IMR-90 (cell line): ENCODE data around the gene PSMD6. TPM values are rescaled to one million over a fixed set of nuclear protein-coding genes. Genes with fewer than 3 reads are reported as not detected.
A peak's percentile ranks its signal among the peaks of the same experiment; 100 is the strongest.

Experiments used
- ATAC-seq: fragments of 200-7000 bp; cut with Tn5 transposase; 2 replicates; pipeline ENCODE4 v1.9.1; 2020; ENCODE audit warnings: low read depth, mild to moderate bottlenecking, moderate library complexity
- BruUV-seq: library from RNA; stranded (reverse); fragments of 400-500 nt; replicated peaks from 2 replicates; lab custom pipeline; 2021; lab: Mats Ljungman, UMichigan
- CTCF ChIA-PET: fragments of 300-600 bp; formaldehyde crosslinking; extraction: SDS; loops from one replicate; lab custom pipeline; 2021; ENCODE audit warnings: antibody characterized with exemption; lab: Yijun Ruan, JAX
- POLR2A ChIA-PET: fragments of 300-600 bp; sonication (Branson Sonifier 250); formaldehyde crosslinking; loops from one replicate; lab custom pipeline; 2022; ENCODE audit warnings: antibody characterized with exemption; ENCODE audit not compliant: unreplicated experiment; lab: Charles Lee
- DNase-seq: peaks from one replicate; pipeline ENCODE4 v3.0.0; 2013
- H2AFZ ChIP-seq: replicated peaks from 2 replicates; pipeline ENCODE3; 2013; ENCODE audit warnings: low read length, mild to moderate bottlenecking; ENCODE audit not compliant: poor library complexity
- H2AK5ac ChIP-seq: 2 replicates; pipeline ENCODE4 v1.6.1; 2013; ENCODE audit warnings: low read depth, low read length, inconsistent platforms
- H2AK9ac ChIP-seq: replicated peaks from 2 replicates; pipeline ENCODE3; 2013; ENCODE audit warnings: mild to moderate bottlenecking, low read depth, low read length, moderate library complexity; ENCODE audit not compliant: poor library complexity
- H2BK120ac ChIP-seq: 2 replicates; pipeline ENCODE4 v1.6.1; 2013; ENCODE audit warnings: low read depth, low read length, inconsistent platforms
- H2BK15ac ChIP-seq: 3 replicates; pipeline ENCODE4 v1.6.1; 2013; ENCODE audit warnings: low read depth, low read length, inconsistent platforms
- H2BK20ac ChIP-seq: 2 replicates; pipeline ENCODE4 v1.6.1; 2013; ENCODE audit warnings: low read depth, mild to moderate bottlenecking, inconsistent platforms, low read length, moderate library complexity
- H2BK5ac ChIP-seq: 2 replicates; pipeline ENCODE4 v1.6.1; 2013; ENCODE audit warnings: mild to moderate bottlenecking, low read depth, low read length, inconsistent platforms; ENCODE audit not compliant: poor library complexity, severe bottlenecking
- H3K14ac ChIP-seq: replicated peaks from 2 replicates; pipeline ENCODE4 v1.6.1; 2013; ENCODE audit warnings: low read depth, low read length, inconsistent platforms
- H3K18ac ChIP-seq: 2 replicates; pipeline ENCODE4 v1.6.1; 2013; ENCODE audit warnings: low read depth, low read length, control low read depth
- H3K23ac ChIP-seq: 2 replicates; pipeline ENCODE4 v1.6.1; 2013; ENCODE audit warnings: low read depth, low read length, inconsistent platforms
- H3K27ac ChIP-seq: 2 replicates; pipeline ENCODE4 v1.5.1; 2013; ENCODE audit warnings: mild to moderate bottlenecking, control low read depth, low read length; ENCODE audit not compliant: insufficient read depth
- H3K27me3 ChIP-seq: 2 replicates; pipeline ENCODE4 v1.6.1; 2013; ENCODE audit warnings: low read length; ENCODE audit not compliant: control insufficient read depth, insufficient read depth
- H3K36me3 ChIP-seq: 2 replicates; pipeline ENCODE4 v1.6.1; 2013; ENCODE audit warnings: low read length, mixed read lengths; ENCODE audit not compliant: control insufficient read depth, insufficient read depth
- H3K4ac ChIP-seq: 2 replicates; pipeline ENCODE4 v1.6.1; 2013; ENCODE audit warnings: low read depth, low read length, inconsistent platforms
- H3K4me1 ChIP-seq: 2 replicates; pipeline ENCODE4 v1.6.1; 2013; ENCODE audit warnings: low read length, mixed read lengths; ENCODE audit not compliant: control insufficient read depth, insufficient read depth
- H3K4me2 ChIP-seq: 2 replicates; pipeline ENCODE4 v1.6.1; 2013; ENCODE audit warnings: low read depth, mild to moderate bottlenecking, control low read depth, low read length, moderate library complexity
- H3K4me3 ChIP-seq: 2 replicates; pipeline ENCODE4 v1.5.1; 2013; ENCODE audit warnings: low read depth, mild to moderate bottlenecking, control low read depth, low read length, moderate library complexity; ENCODE audit not compliant: insufficient read depth
- H3K56ac ChIP-seq: 2 replicates; pipeline ENCODE4 v1.6.1; 2013; ENCODE audit warnings: low read length, inconsistent platforms; ENCODE audit not compliant: insufficient read depth; ENCODE audit errors: extremely low read depth
- H3K79me1 ChIP-seq, 2 experiments: 2 replicates each; pipeline ENCODE4 v1.6.1; 2013; ENCODE audit warnings: low read length in 2 of 2, inconsistent platforms in 1 of 2, low read depth in 1 of 2
- H3K9ac ChIP-seq: 2 replicates; pipeline ENCODE4 v1.6.1; 2013; ENCODE audit warnings: low read depth, low read length, control low read depth
- H3K9me1 ChIP-seq: 2 replicates; pipeline ENCODE4 v1.6.1; 2013; ENCODE audit warnings: low read length, inconsistent platforms; ENCODE audit not compliant: insufficient read depth
- H3K9me3 ChIP-seq: 2 replicates; pipeline ENCODE4 v1.6.1; 2013; ENCODE audit warnings: low read length; ENCODE audit not compliant: control insufficient read depth, insufficient read depth
- H4K20me1 ChIP-seq: 2 replicates; pipeline ENCODE4 v1.6.1; 2013; ENCODE audit warnings: low read length, inconsistent platforms; ENCODE audit not compliant: insufficient read depth
- H4K5ac ChIP-seq: 2 replicates; pipeline ENCODE4 v1.6.1; 2013; ENCODE audit warnings: mild to moderate bottlenecking, low read depth, low read length, control low read depth
- H4K8ac ChIP-seq, 2 experiments: 2 replicates each; pipeline ENCODE4 v1.6.1; 2013; ENCODE audit warnings: low read depth in 2 of 2, low read length in 2 of 2, control low read depth in 1 of 2, inconsistent platforms in 1 of 2
- H4K91ac ChIP-seq: 2 replicates; pipeline ENCODE4 v1.6.1; 2013; ENCODE audit warnings: low read depth, low read length, inconsistent platforms; ENCODE audit not compliant: insufficient read depth
- CEBPB ChIP-seq: IDR thresholded peaks from 2 replicates; pipeline ENCODE4 v1.6.1; 2012; ENCODE audit warnings: low read depth, low read length, improper control_type of control experiment
- CHD1 ChIP-seq: IDR thresholded peaks from 2 replicates; pipeline ENCODE4 v1.6.1; 2012; ENCODE audit warnings: low read depth, low read length, improper control_type of control experiment
- CTCF ChIP-seq: conservative IDR thresholded peaks from 2 replicates; pipeline ENCODE4 v1.5.1; 2012; ENCODE audit warnings: mild to moderate bottlenecking, low read depth, low read length, improper control_type of control experiment
- FOS ChIP-seq: fragments of 150-350 bp; IDR thresholded peaks from 2 replicates; pipeline ENCODE4 v1.6.1; 2016; ENCODE audit warnings: low read depth, low read length
- MAFK ChIP-seq: IDR thresholded peaks from 2 replicates; pipeline ENCODE4 v1.6.1; 2012; ENCODE audit warnings: low read depth, low read length, improper control_type of control experiment
- MAZ ChIP-seq: IDR thresholded peaks from 2 replicates; pipeline ENCODE4 v1.6.1; 2012; ENCODE audit warnings: low read depth, mild to moderate bottlenecking, low read length, improper control_type of control experiment, moderate library complexity, borderline replicate concordance
- MXI1 ChIP-seq: IDR thresholded peaks from 2 replicates; pipeline ENCODE4 v1.6.1; 2012; ENCODE audit warnings: low read depth, mild to moderate bottlenecking, low read length, moderate library complexity, borderline replicate concordance
- NFE2L2 ChIP-seq: fragments of 150-350 bp; IDR thresholded peaks from 2 replicates; pipeline ENCODE4 v1.6.1; 2016; ENCODE audit warnings: low read depth, mild to moderate bottlenecking, low read length
- POLR2A ChIP-seq: IDR thresholded peaks from 2 replicates; pipeline ENCODE4 v1.6.1; 2012; ENCODE audit warnings: mild to moderate bottlenecking, low read depth, low read length
- RCOR1 ChIP-seq: IDR thresholded peaks from 2 replicates; pipeline ENCODE4 v1.6.1; 2012; ENCODE audit warnings: mild to moderate bottlenecking, low read length, improper control_type of control experiment; ENCODE audit not compliant: insufficient replicate concordance
- RFX5 ChIP-seq: IDR thresholded peaks from 2 replicates; pipeline ENCODE4 v1.8.0; 2012; ENCODE audit warnings: low read depth, mild to moderate bottlenecking, low read length, moderate library complexity
- SMC3 ChIP-seq: fragments of 150-350 bp; IDR thresholded peaks from 2 replicates; pipeline ENCODE4 v1.6.1; 2016; ENCODE audit warnings: low read depth, mild to moderate bottlenecking, antibody characterized with exemption, low read length, moderate library complexity
- USF2 ChIP-seq: fragments of 150-350 bp; IDR thresholded peaks from 2 replicates; pipeline ENCODE4 v1.6.1; 2017; ENCODE audit warnings: mild to moderate bottlenecking, antibody characterized with exemption, low read length, low read depth
- WGBS, 2 experiments: methylation state at CpG; one replicate each; pipeline versions ENCODE4 v1.1.5 to v1.1.7; 2013; ENCODE audit warnings: missing lambda C conversion rate in 2 of 2; ENCODE audit not compliant: insufficient read length in 1 of 2; ENCODE audit errors: extremely low coverage in 2 of 2; 5-methylcytosine and 5-hydroxymethylcytosine counted together
- dilution Hi-C: fragments of 300-500 bp; cut with HindIII; formaldehyde crosslinking; loops from one replicate; pipeline ENCODE4 v1.14.3; 2018; ENCODE audit warnings: low sequenced_read_pairs; ENCODE audit not compliant: unreplicated experiment
- in situ Hi-C: fragments of 300-500 bp; cut with MboI; formaldehyde crosslinking; loops from 3 replicates; pipeline ENCODE4 v1.14.3; 2019; ENCODE audit warnings: low sequenced_read_pairs, inconsistent platforms, mixed read lengths
- intact Hi-C: fragments of 100-400 bp; cut with micrococcal nuclease; formaldehyde crosslinking; loops from 2 replicates; pipeline ENCODE4 v1.10.0; 2022
- polyA plus RNA-seq, 3 experiments: library from polyadenylated mRNA; depleted of rRNA; stranded (reverse); fragments of >200 nt; gene quantifications; 2 replicates each; pipeline ENCODE4 v1.2.3, GENCODE V29; 2012; ENCODE audit warnings: low replicate concordance in 1 of 3
- total RNA-seq: library from RNA; depleted of rRNA; stranded (reverse); fragments of >200 nt; gene quantifications from 2 replicates; pipeline ENCODE4 v1.2.3, GENCODE V29; 2012
- TF ChIP-seq, protein P1 (sequence below): fragments of 150-350 bp; IDR thresholded peaks from 2 replicates; pipeline ENCODE4 v1.6.1; 2016; ENCODE audit warnings: low read depth, mild to moderate bottlenecking, low read length, moderate library complexity, borderline replicate concordance

Gene PSMD6
- total and polyA plus RNA-seq, 2 of the 4 experiments (the other 2 are of a cell fraction), result 86.6 to 91.8 TPM

GRCh38 chr3:64063207-64063982 lies 40.1 kb upstream of the PSMD6 start:
- Histone ChIP-seq H2BK15ac (no peak overlapping the region), H3K18ac (no peak overlapping the region), H4K8ac (no peak overlapping the region), H4K20me1 (no peaks in the 10 kb centered on the region), H2BK20ac (no peak overlapping the region), H3K9me1 (no peaks in the 10 kb centered on the region), H3K9ac (no peak overlapping the region), H3K4me1 (peaks cover 5% of the 10 kb centered on the region; the same call in 1 of the 2 replicates), H2AK9ac (no peak overlapping the region), H2BK120ac (no peak overlapping the region), H3K79me1 (no peaks in the 10 kb centered on the region), H2BK5ac (no peak overlapping the region), H2AFZ (no peak overlapping the region), H3K4ac (no peak overlapping the region), H3K4me3 (no peak overlapping the region), H4K91ac (no peak overlapping the region), H3K23ac (no peak overlapping the region), H3K27ac (no peak overlapping the region), H3K27me3 (no peaks in the 10 kb centered on the region), H3K36me3 (no peaks in the 10 kb centered on the region), H3K4me2 (no peak overlapping the region), H3K56ac (no peak overlapping the region), H2AK5ac (no peak overlapping the region), H4K5ac (no peak overlapping the region), H3K9me3 (no peaks in the 10 kb centered on the region), H3K14ac (no peak overlapping the region)
- dilution Hi-C loops, result no loop called here
- intact Hi-C loops, result no loop called here
- BruUV-seq, result no TSS peak
- peak; percentile 38 for DNase-seq
- CTCF ChIA-PET, result interaction anchor here (1.5 kb wide), 1 partner anchor 10 kb away, joined by 3 read pairs; no protein-coding TSS in a partner anchor
- in situ Hi-C loops, result no loop called here
- no peak for ATAC-seq
- no CpG with 5 or more reads among the region's 5 CpGs for WGBS, 2 experiments
- POLR2A ChIA-PET, result no interaction called here
- TF ChIP-seq NFE2L2 (no peak), MAZ (no peak), FOS (no peak), POLR2A (no peak), MAFK (no peak), RCOR1 (no peak), USF2 (no peak), CTCF (no peak), CHD1 (no peak), RFX5 (no peak), CEBPB (no peak), SMC3 (no peak), MXI1 (no peak)
- TF ChIP-seq, protein P1, sequence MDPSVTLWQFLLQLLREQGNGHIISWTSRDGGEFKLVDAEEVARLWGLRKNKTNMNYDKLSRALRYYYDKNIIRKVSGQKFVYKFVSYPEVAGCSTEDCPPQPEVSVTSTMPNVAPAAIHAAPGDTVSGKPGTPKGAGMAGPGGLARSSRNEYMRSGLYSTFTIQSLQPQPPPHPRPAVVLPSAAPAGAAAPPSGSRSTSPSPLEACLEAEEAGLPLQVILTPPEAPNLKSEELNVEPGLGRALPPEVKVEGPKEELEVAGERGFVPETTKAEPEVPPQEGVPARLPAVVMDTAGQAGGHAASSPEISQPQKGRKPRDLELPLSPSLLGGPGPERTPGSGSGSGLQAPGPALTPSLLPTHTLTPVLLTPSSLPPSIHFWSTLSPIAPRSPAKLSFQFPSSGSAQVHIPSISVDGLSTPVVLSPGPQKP, result no peak
